Heart left ventricle (tissue), 13 donors: Measurements from ENCODE around the gene MSI2.

Experiments used
- CTCF ChIP-seq, 12 donors: fragments of 200-600 bp; sonication (generic) in 4 of 12; IDR thresholded peaks; one replicate each; pipeline versions ENCODE4 v1.5.0 to v1.8.0; 2018 to 2022; ENCODE audit warnings: antibody characterized with exemption in 12 of 12, mild to moderate bottlenecking in 5 of 12
- POLR2A ChIP-seq, 2 donors: fragments of 450-650 bp; IDR thresholded peaks; one replicate each; pipeline ENCODE4 v1.6.1; 2017; ENCODE audit warnings: antibody characterized with exemption in 2 of 2, mild to moderate bottlenecking in 2 of 2, moderate library complexity in 2 of 2
- donor health status: ischemic (EF 13 %, LVEDD 7.1; RV severe dilation, severe dysfunction).
- donor health status: DM: no; HTN: yes; CAD: no.
- donor health status: DM: no; HTN: no; CAD: no.
- donor health status: ischemic (EF 25% LVEDD 6.9; RV normal size, moderate dysfunction).
- donor health status: ischemic (EF 25% LVEDD 5.7; RV mildly dilated, moderate dysfunction).
- donor health status: ischemic (EF 35%, LVEDD 5.7; RV mildly dilated, moderate dysfunction).
- donor health status: nonischemic (EF 11% LVEDD 7.7; RV severe dilation, severe dysfunction).
- donor health status: DM: yes; HTN: yes; CAD: no.
- donor health status: PGD.
- donor health status: ischemic (EF 29% LVEDD 5.4; RV normal size, mild dysfunction).
- donor health status: nonischemic (EF 23%, LVEDD 6.1; RV moderate dilation, normal function).

GRCh38 chr17:57447990-57448758 is 191.9 kb downstream of the MSI2 start:
- TF ChIP-seq CTCF (IDR thresholded peaks at IDR 0.05) (no peak), POLR2A (IDR thresholded peaks at IDR 0.05) (no peak)
